GM13976 (cell line): ENCODE results near the gene TNIP1.

Experiments used
- DNase-seq: peaks from one replicate; pipeline ENCODE4 v3.0.0; 2012; ENCODE audit warnings: low spot score
- CTCF ChIP-seq: IDR thresholded peaks from 2 replicates; pipeline ENCODE4 v1.5.1; 2012; ENCODE audit warnings: borderline replicate concordance, mild to moderate bottlenecking; ENCODE audit not compliant: insufficient read depth; ENCODE audit errors: extremely low read depth, missing control alignments, control extremely low read depth
- in situ Hi-C: fragments of 300-500 bp; cut with MboI; formaldehyde crosslinking; loops from one replicate; pipeline ENCODE4 v1.12.0; 2022; ENCODE audit warnings: low sequenced_read_pairs, mixed read lengths, inconsistent platforms; ENCODE audit not compliant: unreplicated experiment

The TNIP1 gene

GRCh38 chr5:151002681-151003502, 77.9 kb downstream of the TNIP1 start:
- in situ Hi-C loops, result no loop called here
- DNase-seq, result no peak
- TF ChIP-seq CTCF, result no peak

- in situ Hi-C loops, result no loop called here
- no peak for DNase-seq
- TF ChIP-seq CTCF, result no peak
Measured at GRCh38 chr5:151002250-151002649, 78.6 kb downstream of the TNIP1 start.

- in situ Hi-C loops, result no loop called here
- no peak for DNase-seq
- no peak for TF ChIP-seq CTCF
Measured at GRCh38 chr5:151001436-151001835, 79.4 kb downstream of the TNIP1 start.

- no peak for TF ChIP-seq CTCF
- in situ Hi-C loops, result no loop called here
- no peak for DNase-seq
Measured at GRCh38 chr5:150999704-151000442, 81.0 kb downstream of the TNIP1 start.

GRCh38 chr5:150993826-150994412, 86.9 kb downstream of the TNIP1 start:
- in situ Hi-C loops, result no loop called here
- no peak for TF ChIP-seq CTCF
- DNase-seq, result no peak

- in situ Hi-C loops, result no loop called here
- no peak for TF ChIP-seq CTCF
- DNase-seq, result no peak
Measured at GRCh38 chr5:150993422-150993821, 87.4 kb downstream of the TNIP1 start.
